Neural progenitor cell (in vitro differentiated cells): ENCODE data around the gene CD28.

Experiments
- CTCF ChIP-seq: fragments of 200-600 bp; sonication (generic); IDR thresholded peaks from 2 replicates; pipeline ENCODE4 v1.5.1; 2017; ENCODE audit warnings: antibody characterized with exemption, mild to moderate bottlenecking
- EZH2 ChIP-seq: fragments of 200-600 bp; sonication (generic); IDR thresholded peaks from 2 replicates; pipeline ENCODE4 v1.6.1; 2017; ENCODE audit warnings: antibody characterized with exemption, mild to moderate bottlenecking, moderate library complexity
- EZH2phosphoT487 ChIP-seq: fragments of 200-600 bp; sonication (generic); IDR thresholded peaks from 2 replicates; pipeline ENCODE4 v1.6.1; 2017; ENCODE audit warnings: antibody characterized with exemption

DNA sequence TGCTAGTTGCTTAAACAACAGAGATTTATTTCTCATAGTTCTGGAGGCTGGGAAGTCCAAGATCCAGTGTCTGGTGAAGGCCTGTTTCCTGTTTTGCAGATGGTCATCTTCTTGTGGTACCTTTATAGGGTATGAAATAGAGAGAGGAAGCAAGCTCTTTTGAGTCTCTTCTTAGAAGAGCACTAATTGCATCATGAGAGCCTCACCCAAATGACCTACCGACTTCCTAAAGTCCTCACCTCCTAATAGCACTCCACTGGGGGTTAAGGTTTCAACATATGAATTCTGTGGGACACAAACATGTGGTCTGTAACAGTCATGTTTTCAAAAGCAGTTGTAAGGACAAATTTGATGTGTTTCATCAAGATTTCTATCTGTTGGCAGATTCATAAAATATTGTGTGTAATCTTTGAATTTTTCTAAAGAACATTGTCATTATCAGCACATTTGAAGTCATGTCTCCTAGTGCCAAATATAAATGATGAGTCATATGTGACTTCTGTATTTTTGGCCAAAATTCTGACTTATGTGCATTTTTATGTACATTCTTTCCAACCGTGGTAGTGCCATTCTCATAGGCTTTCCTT is 45.3 kb downstream of the CD28 start:
- TF ChIP-seq CTCF = no peak
- TF ChIP-seq EZH2phosphoT487 = no peak
- TF ChIP-seq EZH2 = no peak
